Measurements from ENCODE around the gene NT5M. TPM values are rescaled to one million over a fixed set of nuclear protein-coding genes. Genes with fewer than 3 reads are reported as not detected.

Gene NT5M
- polyA plus RNA-seq, 4 donors, result 5.0 to 7.4 (median 6.2) TPM

- DNase-seq (ENCODE audit: low read depth in 4 of 4, low spot score in 3 of 4), result no peak
These were observed 84.6 kb downstream of the NT5M start for GRCh38 chr17:17387498-17388362.

- no peak for DNase-seq (ENCODE audit: low read depth in 4 of 4, low spot score in 3 of 4)
These were observed 85.7 kb downstream of the NT5M start for GRCh38 chr17:17388657-17389496.

- no peak for DNase-seq (ENCODE audit: low read depth in 4 of 4, low spot score in 3 of 4)
These were observed 88.6 kb downstream of the NT5M start for GRCh38 chr17:17391668-17392370.

GRCh38 chr17:17393976-17394375, 90.8 kb downstream of the NT5M start:
- no peak for DNase-seq (ENCODE audit: low read depth in 4 of 4, low spot score in 3 of 4)

GRCh38 chr17:17394494-17394893, 91.3 kb downstream of the NT5M start:
- no peak for DNase-seq (ENCODE audit: low read depth in 4 of 4, low spot score in 3 of 4)

- no peak for DNase-seq (ENCODE audit: low read depth in 4 of 4, low spot score in 3 of 4)
These were observed 92.2 kb downstream of the NT5M start for GRCh38 chr17:17395246-17395802.

- no peak for DNase-seq (ENCODE audit: low read depth in 4 of 4, low spot score in 3 of 4)
These were observed 92.7 kb downstream of the NT5M start for GRCh38 chr17:17395885-17396284.

Other genes starting within 250 kb of the NT5M start
- 1 to 10 TPM; 3.6 to 4.3 (median 3.9) TPM for gene PLD6, start 97.0 kb upstream of the NT5M start, polyA plus RNA-seq (ENCODE audit: insufficient read length in 4 of 4)
- gene FLCN, start 66.2 kb upstream of the NT5M start, polyA plus RNA-seq (ENCODE audit: insufficient read length in 4 of 4), result 10 to 100 TPM; 20.0 to 29.1 (median 26.6) TPM
- 10 to 100 TPM; 75.1 to 89.7 (median 80.2) TPM for gene COPS3, start 22.1 kb upstream of the NT5M start, polyA plus RNA-seq (ENCODE audit: insufficient read length in 4 of 4)
- 10 to 100 TPM; 20.9 to 23.3 (median 22.6) TPM for gene MED9, start 173.6 kb downstream of the NT5M start, polyA plus RNA-seq (ENCODE audit: insufficient read length in 4 of 4)
- 1 to 10 TPM in 1 of 4 donors, under 1 TPM in 3; 0.74 to 1.3 (median 0.89) TPM for gene RASD1, start 193.0 kb downstream of the NT5M start, polyA plus RNA-seq (ENCODE audit: insufficient read length in 4 of 4)